AG09309 (cell line): Measurements from ENCODE around the gene AKR1B1.

Source experiments
- DNase-seq: peaks from one replicate; pipeline ENCODE4 v3.0.0-alpha.2; 2010; ENCODE audit warnings: low read depth
- H3K4me3 ChIP-seq: 2 replicates; pipeline ENCODE4 v1.5.1; 2011; ENCODE audit warnings: mild to moderate bottlenecking, low read depth, low read length, moderate library complexity; ENCODE audit not compliant: control insufficient read depth
- TF ChIP-seq, protein P1 (sequence below): IDR thresholded peaks from 2 replicates; pipeline ENCODE4 v1.5.1; 2011; ENCODE audit warnings: mild to moderate bottlenecking, low read depth, low read length, inconsistent platforms; ENCODE audit not compliant: insufficient read depth, control insufficient read depth; ENCODE audit errors: missing control alignments

Gene AKR1B1

DNA sequence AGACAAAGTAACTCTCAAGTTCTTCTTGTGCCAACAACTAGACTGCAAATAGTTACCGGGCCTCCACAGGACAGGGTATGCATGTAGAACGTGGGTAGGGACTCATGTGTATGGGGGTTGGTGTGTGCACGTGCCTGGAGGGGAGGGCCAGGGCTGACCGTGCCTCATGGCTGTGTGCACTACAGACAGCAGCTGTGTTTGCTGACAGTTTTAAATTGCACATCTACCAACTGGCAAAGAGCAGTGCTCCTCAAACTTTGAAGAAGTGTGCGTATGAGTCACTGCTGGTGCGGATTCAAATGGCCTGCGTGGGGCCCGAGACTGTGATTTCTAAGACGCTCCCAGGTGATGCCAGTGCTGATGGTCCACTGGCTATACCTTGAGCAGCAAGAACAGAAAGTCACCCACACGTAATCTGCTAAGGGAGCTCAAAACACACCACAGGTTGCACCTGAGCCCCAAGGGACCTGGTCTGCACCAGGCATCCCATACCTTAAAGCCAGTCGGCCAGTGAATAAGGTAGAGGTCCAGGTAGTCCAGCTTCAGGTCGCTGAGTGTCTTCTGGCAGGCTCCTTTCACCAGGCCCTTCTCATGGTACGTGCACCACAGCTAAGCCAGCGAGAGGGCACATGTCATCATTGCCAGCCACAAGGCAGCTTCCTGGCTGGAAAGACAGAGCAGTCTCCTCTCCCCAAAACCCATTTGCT lies 8.5 kb downstream of the AKR1B1 start:
- no peak overlapping the region for H3K4me3 ChIP-seq
- no peak for DNase-seq
- TF ChIP-seq, protein P1, sequence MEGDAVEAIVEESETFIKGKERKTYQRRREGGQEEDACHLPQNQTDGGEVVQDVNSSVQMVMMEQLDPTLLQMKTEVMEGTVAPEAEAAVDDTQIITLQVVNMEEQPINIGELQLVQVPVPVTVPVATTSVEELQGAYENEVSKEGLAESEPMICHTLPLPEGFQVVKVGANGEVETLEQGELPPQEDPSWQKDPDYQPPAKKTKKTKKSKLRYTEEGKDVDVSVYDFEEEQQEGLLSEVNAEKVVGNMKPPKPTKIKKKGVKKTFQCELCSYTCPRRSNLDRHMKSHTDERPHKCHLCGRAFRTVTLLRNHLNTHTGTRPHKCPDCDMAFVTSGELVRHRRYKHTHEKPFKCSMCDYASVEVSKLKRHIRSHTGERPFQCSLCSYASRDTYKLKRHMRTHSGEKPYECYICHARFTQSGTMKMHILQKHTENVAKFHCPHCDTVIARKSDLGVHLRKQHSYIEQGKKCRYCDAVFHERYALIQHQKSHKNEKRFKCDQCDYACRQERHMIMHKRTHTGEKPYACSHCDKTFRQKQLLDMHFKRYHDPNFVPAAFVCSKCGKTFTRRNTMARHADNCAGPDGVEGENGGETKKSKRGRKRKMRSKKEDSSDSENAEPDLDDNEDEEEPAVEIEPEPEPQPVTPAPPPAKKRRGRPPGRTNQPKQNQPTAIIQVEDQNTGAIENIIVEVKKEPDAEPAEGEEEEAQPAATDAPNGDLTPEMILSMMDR = no peak

GRCh38 chr7:134449680-134450079 lies 9.2 kb downstream of the AKR1B1 start:
- no peak for DNase-seq
- H3K4me3 ChIP-seq = no peak overlapping the region
- TF ChIP-seq, protein P1 = no peak

DNA sequence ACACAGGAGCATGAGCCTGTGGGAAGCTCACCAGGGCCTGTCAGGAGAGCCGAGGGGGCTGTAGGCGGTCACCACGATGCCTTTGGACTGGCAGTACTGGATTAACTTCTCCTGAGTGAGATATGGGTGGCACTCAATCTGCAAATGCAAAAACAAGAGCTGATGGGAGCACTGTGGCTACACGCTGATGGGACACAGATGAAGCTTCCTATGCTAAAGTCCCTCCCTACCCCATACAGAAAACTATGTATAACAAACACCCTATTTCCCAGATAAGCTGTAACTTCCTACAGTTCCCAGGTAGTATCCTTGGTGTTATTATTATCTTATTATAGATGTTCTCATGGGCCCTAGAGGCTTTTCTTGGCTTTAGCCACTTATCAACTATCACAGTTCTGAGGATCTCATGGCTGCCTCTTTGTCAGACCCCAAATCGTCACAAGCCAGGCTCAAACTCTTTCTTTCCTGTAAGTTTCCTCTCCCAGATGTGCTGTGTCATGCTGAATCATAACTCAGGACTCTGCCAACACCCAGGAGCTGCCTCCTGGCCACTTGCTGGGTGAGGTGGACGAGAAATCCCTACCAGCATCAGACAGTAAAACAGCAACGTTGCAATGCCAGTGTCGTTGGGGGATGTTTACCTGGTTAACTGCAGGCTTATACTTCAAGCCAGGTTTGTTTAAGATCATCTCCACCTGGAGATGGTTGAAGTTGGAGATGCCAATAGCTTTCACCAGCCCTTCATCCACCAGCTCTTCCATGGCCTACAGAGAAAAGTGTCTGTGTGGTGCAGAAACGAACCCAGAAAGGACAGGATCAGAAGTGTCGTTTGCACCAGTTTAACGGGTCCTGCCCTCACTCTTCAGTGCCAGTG lies 10.3 kb downstream of the AKR1B1 start:
- no peak overlapping the region for H3K4me3 ChIP-seq
- TF ChIP-seq, protein P1 = no peak
- DNase-seq = peak; percentile 81

- TF ChIP-seq, protein P1 = no peak
- no peak for DNase-seq
- H3K4me3 ChIP-seq = no peak overlapping the region
Measured at GRCh38 chr7:134447383-134447782, 11.5 kb downstream of the AKR1B1 start.

DNA sequence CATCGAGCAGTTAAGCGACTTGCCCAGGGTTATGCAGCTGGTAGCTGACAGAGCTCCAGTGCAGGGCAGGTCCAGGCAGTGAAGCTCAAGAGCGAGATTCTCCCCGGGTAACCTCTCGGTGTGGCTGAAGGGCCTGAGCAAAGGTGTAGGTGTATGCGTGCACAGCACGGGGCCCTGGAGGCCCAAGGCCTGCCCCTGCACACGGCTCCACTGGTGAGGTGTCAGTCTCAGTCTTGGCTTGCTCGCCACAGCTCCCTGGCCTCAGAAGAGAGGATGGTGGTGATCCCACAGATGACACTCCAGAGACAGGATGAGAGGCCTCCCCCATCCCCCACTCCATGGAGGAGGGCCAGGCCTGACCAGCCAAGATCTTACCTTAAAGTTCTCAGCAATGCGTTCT lies 12.0 kb downstream of the AKR1B1 start:
- TF ChIP-seq, protein P1 = no peak
- H3K4me3 ChIP-seq = no peak overlapping the region
- no peak for DNase-seq

- TF ChIP-seq, protein P1 = no peak
- no peak overlapping the region for H3K4me3 ChIP-seq
- DNase-seq = no peak
Measured at GRCh38 chr7:134446446-134446845, 12.5 kb downstream of the AKR1B1 start.
